ENCODE results near the gene RRP1B.
"Not testable (repeated sequence)": the region's sequence is repeated elsewhere in the genome, so short reads cannot be mapped to it uniquely, and the experiment has no call there.

Gene RRP1B

DNA sequence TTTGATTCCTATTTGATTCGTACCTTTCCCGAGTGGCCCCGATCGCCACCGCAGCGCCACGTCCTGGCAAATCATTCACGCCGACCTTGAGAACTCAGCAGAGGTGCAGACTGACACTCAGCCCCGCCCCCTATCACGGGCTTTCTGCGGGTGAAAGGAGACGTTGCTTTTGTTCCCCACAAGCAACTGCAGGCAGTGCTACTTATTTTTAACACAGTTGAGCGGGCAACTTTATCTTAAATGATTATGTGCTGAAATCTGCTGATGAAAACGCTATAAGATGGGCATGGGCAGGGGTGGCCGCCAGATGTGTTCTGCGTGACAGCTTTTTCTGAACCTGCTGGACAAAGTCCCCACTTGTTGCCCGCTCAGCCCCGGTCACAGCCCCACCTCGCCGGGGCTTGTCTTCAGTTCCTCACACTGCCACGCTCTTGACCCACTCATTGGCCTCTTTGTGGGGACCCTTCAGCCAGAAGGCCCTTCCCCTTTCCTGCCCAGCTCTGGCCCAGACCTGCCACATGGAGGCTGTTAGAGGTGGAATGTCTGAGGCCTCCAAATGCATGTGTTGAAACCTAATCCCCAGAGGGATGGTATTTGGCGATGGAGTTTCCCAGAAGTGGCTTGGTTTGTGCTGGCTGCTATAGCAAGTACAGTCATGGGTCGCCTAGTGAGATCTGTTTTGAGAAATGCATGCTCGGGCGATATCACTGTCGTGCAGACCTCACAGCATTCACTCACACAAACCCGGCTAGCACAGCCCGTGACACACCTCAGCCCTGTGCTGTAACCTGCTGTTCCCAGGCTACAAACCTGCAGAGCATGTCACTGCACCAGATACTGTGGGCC is 43.9 kb downstream of the RRP1B start:
- peak; percentile 13 for DNase-seq

DNA sequence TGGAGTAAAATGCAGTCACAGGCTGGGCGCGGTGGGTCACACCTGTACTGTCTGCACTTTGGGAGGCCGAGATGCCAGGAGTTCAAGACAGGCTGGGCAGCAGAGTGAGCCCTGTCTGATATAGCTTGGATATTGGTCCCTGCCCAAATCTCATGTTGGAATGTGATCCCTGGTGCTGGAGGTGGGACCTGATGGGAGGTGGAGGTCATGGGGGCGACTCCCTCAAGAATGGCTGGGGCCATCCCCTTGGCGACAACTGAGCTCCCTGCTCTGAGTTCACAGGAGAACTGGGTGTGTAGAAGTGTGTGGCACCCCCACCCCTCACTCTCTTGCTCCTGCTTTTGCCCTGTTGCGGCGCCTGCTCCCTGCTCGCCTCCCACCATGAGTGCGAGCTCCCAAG is 48.1 kb downstream of the RRP1B start:
- no peak for DNase-seq

DNA sequence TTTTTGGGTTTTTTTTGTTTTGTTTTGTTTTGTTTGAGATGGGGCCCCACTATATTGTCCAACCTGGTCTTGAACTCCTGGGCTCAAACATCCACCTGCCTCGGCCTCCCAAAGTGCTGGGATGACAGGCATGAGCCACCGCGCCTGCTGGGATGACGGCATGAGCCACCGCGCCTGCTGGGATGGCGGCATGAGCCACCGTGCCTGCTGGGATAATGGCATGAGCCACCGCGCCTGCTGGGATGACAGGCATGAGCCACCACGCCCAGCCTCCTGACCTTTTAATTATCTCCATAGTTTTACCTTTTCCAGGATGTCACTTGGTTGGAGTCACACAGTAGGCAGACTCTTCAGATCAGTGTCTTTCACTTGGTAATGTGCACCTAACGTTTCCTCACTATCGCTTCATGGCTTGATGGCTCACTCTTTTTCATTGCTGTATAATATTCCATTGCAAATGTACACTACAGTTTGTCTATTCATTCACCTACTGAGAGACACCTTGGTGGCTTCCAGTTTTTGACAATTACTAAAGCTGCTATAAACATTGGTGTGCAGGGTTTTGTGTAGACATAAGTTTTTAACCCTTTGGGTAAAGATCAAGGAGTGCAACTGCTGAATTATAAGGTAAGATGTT is 49.5 kb downstream of the RRP1B start:
- no peak for DNase-seq

DNA sequence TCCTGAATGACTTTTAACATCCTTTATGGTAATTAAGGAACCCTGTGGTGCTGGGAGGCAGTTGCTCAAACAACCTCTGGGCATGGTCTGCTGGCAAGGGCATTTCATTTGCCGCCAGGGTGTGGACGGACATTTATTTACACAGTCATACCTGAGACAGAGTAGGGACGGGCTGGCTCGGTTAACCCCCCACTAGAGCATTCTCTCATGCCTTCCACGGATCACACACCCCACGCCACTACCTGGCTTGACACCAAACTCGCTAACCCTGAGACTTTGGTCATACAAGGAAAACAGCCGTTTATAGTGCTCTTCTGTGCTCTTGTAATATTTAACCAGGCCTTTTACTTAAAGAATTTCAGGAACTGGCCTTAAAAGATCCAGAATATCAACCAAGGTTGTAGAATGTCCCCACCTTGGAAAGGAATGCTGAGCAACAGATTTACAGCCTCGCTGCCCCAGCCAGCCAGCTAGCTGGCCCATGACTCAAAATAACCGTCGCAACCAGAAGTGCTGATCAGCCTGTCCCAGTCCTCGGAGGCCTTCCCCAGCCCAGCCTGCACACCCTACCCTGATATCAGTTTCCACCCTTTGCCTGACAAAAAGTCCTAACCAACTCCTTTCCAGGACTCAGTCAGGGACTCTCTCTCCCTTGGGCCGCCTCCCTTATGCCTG is 53.0 kb downstream of the RRP1B start:
- no peak for DNase-seq

DNA sequence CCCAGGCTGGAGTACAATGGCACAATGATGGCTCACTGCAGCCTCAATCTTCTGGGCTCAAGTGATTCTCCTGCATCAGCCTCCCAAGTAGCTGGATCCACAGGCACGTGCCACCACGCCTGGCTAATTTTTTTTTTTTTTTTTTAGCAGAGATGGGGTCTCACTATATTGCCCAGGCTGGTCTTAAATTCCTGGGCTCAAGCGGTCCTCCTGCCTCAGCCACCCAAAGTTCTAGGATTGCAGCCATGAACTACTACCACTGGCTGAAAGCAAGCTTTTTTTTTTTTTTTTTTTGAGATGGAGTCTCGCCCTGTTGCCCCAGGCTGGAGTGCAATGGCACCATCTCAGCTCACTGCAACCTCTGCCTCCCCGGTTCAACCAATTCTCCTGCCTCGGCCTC is 53.8 kb downstream of the RRP1B start:
- not testable (repeated sequence) for DNase-seq

DNA sequence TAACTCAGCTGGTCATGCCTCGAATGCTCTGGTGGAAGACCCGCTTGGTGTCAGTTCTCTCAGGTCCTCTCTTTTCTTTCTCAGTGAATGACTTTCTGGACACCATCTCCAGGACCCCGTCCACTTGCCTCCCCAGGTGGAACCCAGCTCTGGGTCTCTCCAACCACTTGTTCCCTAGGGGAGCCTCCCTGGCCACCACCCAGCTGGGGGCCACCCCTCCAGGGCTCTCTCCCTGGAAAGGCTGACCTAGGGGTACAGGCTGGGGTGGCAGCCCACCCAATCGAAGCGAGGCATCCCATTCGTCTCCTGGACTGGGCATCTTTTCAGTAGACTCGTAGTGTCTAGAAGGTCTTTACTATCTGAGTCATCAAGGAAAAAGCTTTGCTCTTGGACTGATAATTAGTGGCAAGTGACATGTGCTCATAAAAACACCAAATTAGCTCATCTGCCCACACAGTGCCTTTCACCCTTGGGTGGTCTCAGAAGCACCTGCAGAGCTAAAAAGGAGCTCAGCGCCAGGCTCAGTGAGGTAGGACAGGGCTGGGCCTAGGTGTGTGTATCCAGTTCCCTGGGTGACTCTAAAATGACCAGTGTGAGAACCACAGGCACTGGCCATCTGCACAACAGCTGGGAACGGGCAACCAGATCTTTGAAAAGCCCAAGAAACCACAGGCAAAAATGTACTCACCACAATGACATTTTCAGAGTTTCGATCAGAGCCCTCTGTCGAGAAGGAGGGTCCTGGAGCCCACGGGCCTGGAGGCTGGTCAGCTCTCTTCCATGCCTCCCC is 57.2 kb downstream of the RRP1B start:
- DNase-seq: no peak

DNA sequence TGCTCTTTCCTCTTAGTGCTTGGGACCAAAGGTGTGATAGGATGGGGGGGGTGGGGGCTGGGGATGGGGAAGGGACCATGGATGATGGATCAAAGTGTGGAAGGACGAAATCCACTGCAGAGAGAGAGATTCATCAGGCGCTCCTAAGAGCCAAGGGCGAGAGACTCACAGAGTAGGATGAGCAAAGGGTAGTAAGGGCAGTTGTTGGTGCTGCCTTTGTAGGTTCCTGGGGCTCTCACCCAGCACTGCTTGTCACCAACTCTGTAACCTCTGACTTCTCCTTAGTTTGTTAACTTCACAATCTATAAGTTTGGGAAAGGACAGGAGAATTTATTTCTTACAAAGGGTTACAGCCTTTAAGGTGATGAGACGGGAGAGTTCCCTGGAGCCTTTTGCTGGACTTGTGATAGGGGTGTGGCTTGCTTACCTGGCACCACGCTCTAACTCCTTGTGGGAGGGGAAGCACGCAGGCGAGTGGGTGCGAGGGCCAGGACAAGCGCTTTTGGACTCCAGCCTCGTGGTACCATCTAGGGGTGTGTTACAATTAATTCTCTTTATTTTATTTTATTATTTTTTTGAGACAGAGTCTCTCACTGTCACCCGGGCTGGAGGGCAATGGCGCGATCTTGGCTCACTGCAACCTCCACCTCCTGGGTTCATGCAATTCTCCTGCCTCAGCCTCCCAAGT is 58.0 kb downstream of the RRP1B start:
- no peak for DNase-seq

DNA sequence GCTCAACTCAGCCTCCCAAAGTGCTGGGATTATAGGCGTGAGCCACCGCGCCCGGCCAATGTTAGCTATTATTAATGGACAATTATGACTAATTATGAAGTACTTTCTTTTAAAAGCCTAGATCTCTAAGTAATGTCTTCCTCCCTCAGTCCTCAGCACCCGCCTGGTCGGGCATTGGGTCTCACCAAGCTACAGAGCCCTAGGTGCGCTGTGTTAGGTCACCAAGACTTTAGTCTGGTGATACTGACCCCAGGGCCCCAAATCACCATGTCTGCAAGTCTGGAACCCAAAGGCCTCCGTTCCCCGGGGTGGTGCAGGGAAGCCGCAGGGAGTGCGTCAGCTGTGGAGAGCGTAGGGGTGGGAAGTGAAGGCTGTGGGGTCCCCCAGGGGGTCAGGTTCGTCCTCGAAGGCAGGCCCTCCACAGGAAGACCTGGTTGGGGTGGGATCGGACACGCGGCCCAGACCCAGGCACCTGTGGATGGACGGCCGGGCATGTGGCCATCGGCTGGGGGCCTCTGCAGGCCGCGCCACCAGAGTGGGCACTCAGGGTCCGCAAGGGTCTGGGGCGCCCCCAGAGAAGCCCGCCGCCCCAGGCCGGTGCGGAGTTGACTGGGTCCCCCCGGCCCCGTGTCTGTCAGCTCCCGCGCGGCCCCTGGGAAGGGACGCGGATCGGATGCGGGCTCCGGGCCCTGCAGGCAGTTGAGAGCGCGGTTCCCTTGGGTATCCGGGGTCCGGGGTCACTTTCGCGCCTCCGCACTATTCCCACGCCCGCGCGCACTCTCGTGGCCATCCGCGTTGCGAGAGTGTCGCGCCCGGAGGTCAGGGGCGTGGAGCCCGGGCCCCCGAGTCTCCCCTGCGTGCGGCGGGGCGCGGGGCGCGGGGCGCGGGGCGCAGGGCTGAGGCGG is 58.9 kb downstream of the RRP1B start:
- no peak for DNase-seq

DNA sequence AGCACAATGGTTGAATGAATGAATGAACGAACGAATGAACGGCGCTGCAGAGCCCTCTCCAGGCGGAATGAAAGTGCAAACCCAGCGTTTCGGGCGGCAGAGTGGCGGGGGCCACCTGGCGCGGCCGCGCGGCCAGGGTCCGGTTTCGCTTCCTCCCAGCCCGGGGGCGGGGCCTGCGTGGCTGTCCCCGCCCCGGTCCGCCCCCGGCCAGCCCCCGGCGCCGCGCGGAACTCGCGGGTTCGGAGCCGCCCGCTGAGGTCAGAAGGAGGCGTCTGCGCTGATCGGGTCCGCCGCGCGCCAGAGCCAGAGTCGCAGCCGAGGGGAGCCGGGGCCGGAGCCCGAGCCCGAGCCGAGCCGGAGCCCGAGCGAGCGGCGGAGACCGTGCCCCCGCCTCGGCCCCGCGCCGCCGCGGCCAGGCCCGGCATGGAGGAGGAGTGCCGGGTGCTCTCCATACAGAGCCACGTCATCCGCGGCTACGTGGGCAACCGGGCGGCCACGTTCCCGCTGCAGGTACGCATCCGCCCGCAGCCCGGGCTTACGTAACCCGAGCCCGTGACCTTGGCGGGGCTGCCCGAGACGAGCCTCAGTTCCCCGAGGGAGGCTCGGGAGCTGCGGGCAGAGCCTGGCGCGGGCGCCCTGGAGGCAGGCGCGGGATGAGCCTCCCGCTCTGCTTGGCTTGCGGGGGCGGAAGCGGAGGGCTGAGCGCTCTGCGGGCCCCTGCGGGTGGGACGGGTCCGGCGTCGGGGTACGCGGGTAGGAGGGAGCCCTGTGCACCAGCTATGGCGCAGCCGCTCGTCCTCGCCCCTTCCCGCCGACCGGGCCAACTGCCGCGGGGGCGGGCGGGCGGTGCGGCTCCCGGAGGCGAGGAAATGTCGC is 59.8 kb downstream of the RRP1B start, which contains the start of gene PDXK:
PDXK (plus strand) TSS at position 258 of the 876 bp plus-strand sequence; CDS start at position 424, 166 bp downstream.
- DNase-seq: peak; percentile 92

DNA sequence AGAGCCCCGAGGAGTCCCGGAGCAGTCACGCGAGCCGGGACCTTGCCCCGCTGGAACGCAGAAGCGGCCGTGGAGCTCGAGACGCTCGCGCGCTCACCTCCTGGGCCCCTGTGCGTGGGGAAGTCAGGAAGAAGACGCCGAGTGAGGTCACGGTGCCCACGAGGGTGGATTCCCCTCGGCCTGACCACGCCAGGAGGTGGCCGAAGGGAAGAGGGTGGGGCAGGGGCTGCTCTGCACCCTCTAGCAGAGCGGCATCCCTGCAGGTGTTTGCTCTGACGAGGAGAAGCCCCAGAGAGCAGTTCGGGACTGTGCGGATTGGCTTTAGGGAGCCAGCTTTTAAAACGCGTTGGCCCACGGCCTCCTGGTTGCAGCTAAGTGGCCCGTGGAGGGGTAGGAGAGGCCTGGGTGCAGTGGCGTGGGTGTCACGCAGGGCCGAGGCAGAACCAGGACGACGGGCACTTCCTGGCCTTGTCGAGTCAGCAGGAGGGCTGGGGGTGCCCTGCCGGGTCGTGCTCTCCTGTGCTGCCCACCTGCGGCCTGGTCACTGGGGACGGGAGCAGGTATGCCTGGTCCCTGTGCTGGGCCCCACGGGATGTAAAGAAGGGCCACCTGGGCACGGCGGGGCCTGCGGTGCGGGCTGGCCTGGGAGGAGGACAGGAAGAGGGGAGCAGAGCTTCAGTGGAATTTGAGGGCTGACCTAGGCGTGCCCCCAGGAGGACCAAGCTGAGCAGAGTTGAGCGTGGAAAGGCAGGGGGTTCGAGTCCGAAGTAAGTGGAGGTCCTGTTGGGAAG is 60.6 kb downstream of the RRP1B start:
- peak; percentile 71 for DNase-seq

DNA sequence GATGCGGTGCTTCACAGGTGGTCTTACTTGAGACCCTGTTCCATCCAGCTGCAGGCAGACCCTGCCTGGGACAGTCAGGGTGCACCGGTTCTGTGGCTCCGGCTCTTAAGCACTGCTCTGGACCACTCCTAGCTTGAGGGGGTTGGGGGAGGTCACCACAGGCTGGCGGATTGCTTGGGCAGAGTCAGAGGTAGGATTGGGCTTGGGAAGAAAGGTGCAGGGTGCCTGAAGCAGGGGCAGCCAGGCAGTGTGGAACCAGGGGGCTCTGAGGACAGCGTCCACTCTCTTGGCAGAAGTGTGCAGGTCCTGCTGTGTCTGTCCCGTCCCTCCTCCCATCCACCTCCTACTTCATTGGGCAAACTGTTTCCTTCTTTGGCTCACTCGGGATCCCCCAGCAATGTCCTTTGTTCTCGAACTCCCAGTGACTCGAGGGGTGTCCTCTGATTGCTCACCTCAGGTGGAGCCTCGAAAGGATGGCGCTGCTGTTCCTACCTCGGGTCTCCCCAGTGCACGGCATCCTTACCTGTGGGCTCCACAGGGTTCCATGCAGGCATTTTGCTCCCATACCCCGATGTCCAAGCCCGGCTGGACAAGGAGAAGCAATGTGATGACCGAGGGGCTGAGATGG is 61.3 kb downstream of the RRP1B start:
- DNase-seq: no peak

DNA sequence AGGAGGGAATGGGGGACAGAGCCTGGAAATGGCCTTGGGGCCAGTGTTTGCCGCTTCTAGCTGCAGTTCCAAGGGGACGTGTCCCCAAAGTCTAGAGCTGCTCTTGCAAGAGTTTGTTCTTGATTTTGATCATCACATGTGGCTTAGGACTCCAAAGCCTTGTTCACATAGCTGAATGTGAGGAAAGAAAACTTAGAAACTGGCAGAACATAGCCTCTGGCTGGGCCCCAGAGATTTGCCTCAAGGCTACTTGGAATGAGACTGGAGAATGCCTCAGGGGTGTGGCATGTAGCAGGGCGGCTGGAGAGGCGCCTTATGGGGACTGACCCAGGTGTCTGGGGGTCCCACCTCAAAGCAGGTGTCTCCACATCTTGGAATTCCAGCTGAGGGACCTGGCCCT is 61.8 kb downstream of the RRP1B start:
- no peak for DNase-seq

DNA sequence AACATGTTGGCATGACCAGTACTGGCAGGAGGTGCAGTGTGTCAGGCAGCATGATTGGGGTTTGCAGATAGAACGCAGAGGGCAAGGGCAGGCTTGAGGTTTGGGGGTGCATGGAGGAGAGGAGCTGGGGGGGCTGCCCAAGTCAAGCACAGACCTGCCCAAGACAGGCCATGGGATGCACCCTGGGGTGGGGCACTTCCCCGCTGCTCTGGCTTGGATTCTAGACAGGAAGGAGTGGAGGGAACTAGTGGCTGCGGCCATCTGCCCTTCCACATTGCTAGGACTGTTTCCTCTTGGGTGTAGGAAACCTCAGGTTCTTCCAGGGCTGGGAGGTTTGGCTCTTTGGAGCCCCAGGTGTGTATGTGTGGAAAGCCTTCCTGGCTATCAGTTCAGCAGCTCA is 62.6 kb downstream of the RRP1B start:
- DNase-seq: peak; percentile 44

DNA sequence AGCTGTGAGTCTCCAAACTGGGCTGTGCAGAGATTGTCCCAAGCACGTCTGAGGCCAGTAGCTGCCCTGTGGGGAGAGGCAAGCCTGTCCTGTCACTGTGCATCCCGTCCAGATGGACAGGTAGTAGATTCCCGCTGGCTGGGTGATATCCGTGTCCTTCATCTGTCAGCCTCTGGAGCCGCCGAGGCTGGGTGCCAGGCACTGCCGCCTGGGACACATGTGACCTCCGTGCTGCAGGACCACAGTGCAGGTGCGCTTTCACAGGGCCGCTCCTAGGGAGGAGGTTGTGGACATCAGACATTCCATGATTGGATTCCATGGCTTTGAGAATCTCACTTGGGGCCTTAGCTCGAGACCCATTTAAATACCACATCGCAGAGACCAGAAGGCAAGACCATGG is 64.3 kb downstream of the RRP1B start:
- DNase-seq: no peak

DNA sequence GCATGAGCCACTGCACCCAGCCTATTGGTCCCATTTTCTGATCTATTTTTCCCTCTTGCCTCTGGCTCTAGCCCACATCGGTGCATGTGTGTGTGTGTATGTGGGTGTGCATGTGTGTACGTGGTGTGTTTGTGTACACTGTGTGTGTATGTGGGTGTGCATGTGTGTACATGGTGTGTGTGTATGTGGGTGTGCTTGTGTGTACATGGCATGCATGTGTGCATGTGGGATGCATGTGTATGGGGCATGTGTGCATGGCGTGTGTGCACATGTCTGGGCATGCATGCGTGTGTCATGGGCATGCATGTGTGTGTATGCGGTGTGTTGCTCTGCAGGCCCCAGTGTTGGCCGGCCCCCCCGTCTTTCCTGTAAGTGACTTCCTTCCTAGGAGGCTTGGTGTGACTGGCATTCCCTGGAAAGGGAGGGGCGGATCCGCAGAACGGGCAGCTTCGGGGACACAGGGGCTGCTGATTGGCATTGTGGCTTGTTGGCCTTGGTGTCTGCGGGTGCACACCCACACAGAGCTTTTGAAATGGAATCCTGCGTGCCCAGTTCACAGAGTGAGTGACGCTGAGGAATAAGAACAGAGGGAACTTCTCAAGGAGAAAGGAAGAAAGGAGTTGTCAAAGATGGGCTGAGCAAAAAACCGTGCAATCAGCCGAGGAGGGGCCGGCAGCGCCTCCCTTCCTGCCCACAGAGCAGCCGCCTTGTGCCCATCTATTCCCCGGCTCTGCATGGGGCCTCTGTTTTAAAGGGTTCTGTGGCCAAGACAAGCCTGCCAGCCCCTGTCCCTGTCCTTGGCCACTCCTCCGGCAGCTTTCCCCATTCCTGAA is 67.5 kb downstream of the RRP1B start:
- peak; percentile 59 for DNase-seq

DNA sequence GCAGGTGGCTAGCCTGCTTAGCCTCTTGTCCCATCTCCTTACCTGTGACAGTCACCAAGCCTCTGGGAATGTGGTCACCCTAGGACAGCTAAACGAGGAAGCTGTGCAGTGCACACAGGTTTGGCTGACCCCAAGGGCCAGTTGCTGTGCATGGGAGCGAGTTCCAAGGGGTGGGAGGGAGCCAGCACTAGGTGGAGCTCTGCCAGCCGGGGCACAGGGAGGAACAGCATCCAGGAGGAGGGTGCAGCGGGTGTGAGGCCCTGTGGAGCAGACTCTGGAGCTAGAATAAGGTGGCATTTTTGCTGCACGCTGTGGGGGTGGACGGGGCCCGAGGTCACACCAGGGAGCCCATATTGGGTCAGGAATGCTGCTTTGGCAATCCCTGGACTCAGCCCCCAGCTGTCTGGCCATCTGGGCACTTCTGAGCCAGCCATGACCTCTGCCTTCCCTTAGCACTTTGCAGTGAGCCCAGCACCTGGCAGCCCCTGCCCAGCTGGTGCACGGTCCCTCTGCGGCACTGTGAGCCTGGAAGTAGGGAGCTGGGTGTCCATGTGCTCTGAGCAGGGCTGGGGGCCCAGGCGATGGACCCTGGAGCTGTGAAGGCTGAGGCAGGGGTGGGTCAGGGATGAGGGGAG is 68.3 kb downstream of the RRP1B start:
- DNase-seq: peak; percentile 57

DNA sequence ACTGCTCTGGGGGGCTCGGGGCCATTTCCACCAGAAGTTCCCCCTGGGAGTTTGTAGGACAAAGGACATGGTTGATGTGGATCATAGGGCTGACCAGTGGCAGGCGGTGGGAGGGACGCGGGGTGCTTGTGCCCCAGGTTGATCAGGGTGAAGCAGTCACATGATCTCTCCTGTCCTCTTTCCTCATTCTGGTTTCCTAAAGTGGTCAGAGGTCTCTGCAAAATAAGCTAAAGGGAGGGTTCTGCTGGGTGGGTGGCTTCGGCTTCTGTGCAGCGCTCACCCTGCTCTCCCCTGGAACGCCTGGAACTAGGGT is 68.8 kb downstream of the RRP1B start:
- DNase-seq: no peak

Measured in inflammatory macrophage treated with lipopolysaccharide for 4 hours (primary cell).